Spinal cord (tissue), 10 donors: ENCODE data around the gene COPE. TPM values are rescaled to one million over a fixed set of nuclear protein-coding genes. Genes with fewer than 3 reads are reported as not detected.

Source experiments
- DNase-seq, 6 donors: peaks; one replicate each; pipeline versions ENCODE4 v3.0.0 to v3.0.0-alpha.2; 2013 to 2015; ENCODE audit warnings: low spot score in 6 of 6, low read depth in 4 of 6
- H3K27ac ChIP-seq: one replicate; pipeline ENCODE4 v1.5.1; 2013; ENCODE audit warnings: low read depth, low read length, control low read depth
- H3K27me3 ChIP-seq: one replicate; pipeline ENCODE4 v1.6.1; 2013; ENCODE audit warnings: low read length; ENCODE audit not compliant: control insufficient read depth, insufficient read depth
- H3K36me3 ChIP-seq: one replicate; pipeline ENCODE4 v1.6.1; 2013; ENCODE audit warnings: low read length; ENCODE audit not compliant: control insufficient read depth, insufficient read depth
- H3K4me1 ChIP-seq: one replicate; pipeline ENCODE4 v1.6.1; 2013; ENCODE audit warnings: low read length; ENCODE audit not compliant: control insufficient read depth, insufficient read depth
- H3K4me3 ChIP-seq: one replicate; pipeline ENCODE4 v1.5.1; 2013; ENCODE audit warnings: low read depth, low read length, control low read depth
- H3K9me3 ChIP-seq: one replicate; pipeline ENCODE4 v1.6.1; 2013; ENCODE audit warnings: low read length; ENCODE audit not compliant: control insufficient read depth, insufficient read depth
- WGBS: methylation state at CpG from one replicate; pipeline ENCODE4 v1.1.5; 2013; ENCODE audit warnings: missing lambda C conversion rate; ENCODE audit not compliant: insufficient coverage; 5-methylcytosine and 5-hydroxymethylcytosine counted together
- long read RNA-seq, 4 donors: transcript quantifications; one replicate each; lab custom pipeline, GENCODE V29; 2026
- polyA plus RNA-seq, 2 donors: library from polyadenylated mRNA; unstranded; fragments of 120-200 nt; gene quantifications; one replicate each; pipeline ENCODE4 v1.2.1, GENCODE V29; 2013; ENCODE audit not compliant: insufficient read length in 2 of 2
- total RNA-seq, 2 donors: library from RNA; depleted of rRNA in 1 of 2; stranded (reverse); fragments of 120-200 nt in 1 of 2; fragments of >200 nt in 1 of 2; gene quantifications; one replicate each; pipeline versions ENCODE4 v1.2.3 to v1.2.4, GENCODE V29; 2013 to 2014
- donor health status: healthy.

Gene COPE
- total RNA-seq (100 to 1,000 TPM in 1 of 2 donors, 10 to 100 TPM in 1; 77.2 to 181 TPM), polyA plus RNA-seq (100 to 1,000 TPM; 174 to 188 TPM)
- long read RNA-seq, donor 1, transcript COPE-201 (10 exons, 1,141 nt): major isoform, 121 of 129 reads
- long read RNA-seq, donor 1, partial matches to known transcripts: 5 of 129 reads
- long read RNA-seq, donor 1, other reads (novel, unspliced or antisense): 0 of 129 reads
- long read RNA-seq, donor 2, transcript COPE-201 (10 exons, 1,141 nt): major isoform, 37 of 52 reads
- long read RNA-seq, donor 2, partial matches to known transcripts: 14 of 52 reads
- long read RNA-seq, donor 2, other reads (novel, unspliced or antisense): 0 of 52 reads
- long read RNA-seq, donor 3, transcript COPE-201 (10 exons, 1,141 nt): major isoform, 50 of 52 reads
- long read RNA-seq, donor 3, partial matches to known transcripts: 0 of 52 reads
- long read RNA-seq, donor 3, other reads (novel, unspliced or antisense): 0 of 52 reads
- long read RNA-seq, donor 4, transcript COPE-201 (10 exons, 1,141 nt): major isoform, 92 of 121 reads
- long read RNA-seq, donor 4, partial matches to known transcripts: 28 of 121 reads
- long read RNA-seq, donor 4, other reads (novel, unspliced or antisense): 0 of 121 reads

GRCh38 chr19:18919086-18919899 is at the start of gene COPE, which contains the start of gene DDX49:
TSS of gene COPE (minus strand) at chr19:18919387. CDS start at chr19:18919348, 39 bp downstream.
TSS of gene DDX49 (plus strand) at chr19:18919715. CDS start at chr19:18919742, 27 bp downstream.
- Histone ChIP-seq H3K4me3 (peak within 1 kb of the TSS; percentile 94), H3K27me3 (no peaks in the 10 kb centered on the region), H3K36me3 (peaks cover 50% of the 10 kb centered on the region), H3K27ac (peak within 1 kb of the TSS; percentile 88), H3K9me3 (no peaks in the 10 kb centered on the region), H3K4me1 (peaks cover 40% of the 10 kb centered on the region)
- DNase-seq: peak; percentile 98 to 100 (median 100)
- WGBS: 0% methylated on average over 72 of the region's 72 CpGs

- H3K27ac ChIP-seq: peak overlapping the region; percentile 64
- no peak overlapping the region for H3K4me3 ChIP-seq
- no peaks in the 10 kb centered on the region for H3K9me3 ChIP-seq
- DNase-seq: peak in 1 of 6 donors; percentile 23
- H3K4me1 ChIP-seq: peaks cover 4% of the 10 kb centered on the region
- H3K27me3 ChIP-seq: peaks cover 2% of the 10 kb centered on the region
- WGBS: 46% methylated on average over 6 of the region's 11 CpGs
- H3K36me3 ChIP-seq: no peaks in the 10 kb centered on the region
Measured at GRCh38 chr19:18967358-18968146, 48.4 kb upstream of the COPE start.

- Histone ChIP-seq H3K27ac (no peak overlapping the region), H3K36me3 (no peaks in the 10 kb centered on the region), H3K4me3 (no peak overlapping the region), H3K27me3 (peaks cover 6% of the 10 kb centered on the region), H3K9me3 (no peaks in the 10 kb centered on the region), H3K4me1 (peaks cover 11% of the 10 kb centered on the region)
- 55% methylated on average over 4 of the region's 4 CpGs for WGBS
- no peak for DNase-seq
Measured at GRCh38 chr19:18966307-18966706, 47.1 kb upstream of the COPE start.

GRCh38 chr19:18964121-18964520 is 44.9 kb upstream of the COPE start:
- Histone ChIP-seq H3K36me3 (no peaks in the 10 kb centered on the region), H3K4me3 (no peak overlapping the region), H3K27ac (no peak overlapping the region), H3K4me1 (peaks cover 11% of the 10 kb centered on the region), H3K9me3 (no peaks in the 10 kb centered on the region), H3K27me3 (peaks cover 6% of the 10 kb centered on the region)
- WGBS: 83% methylated on average over 3 of the region's 9 CpGs
- DNase-seq: no peak

- Histone ChIP-seq H3K9me3 (no peaks in the 10 kb centered on the region), H3K36me3 (no peaks in the 10 kb centered on the region), H3K27ac (no peak overlapping the region), H3K4me1 (peaks cover 7% of the 10 kb centered on the region), H3K27me3 (peaks cover 6% of the 10 kb centered on the region), H3K4me3 (no peak overlapping the region)
- peak in 1 of 6 donors; percentile 34 for DNase-seq
- 16% methylated on average over 23 of the region's 26 CpGs for WGBS
Measured at GRCh38 chr19:18961767-18962620, 42.8 kb upstream of the COPE start.

- H3K36me3 ChIP-seq: no peaks in the 10 kb centered on the region
- no peaks in the 10 kb centered on the region for H3K9me3 ChIP-seq
- peaks cover 6% of the 10 kb centered on the region for H3K27me3 ChIP-seq
- peaks cover 7% of the 10 kb centered on the region for H3K4me1 ChIP-seq
- H3K27ac ChIP-seq: no peak overlapping the region
- no peak for DNase-seq
- 96% methylated on average over 4 of the region's 4 CpGs for WGBS
- no peak overlapping the region for H3K4me3 ChIP-seq
Measured at GRCh38 chr19:18960370-18960769, 41.2 kb upstream of the COPE start.

- Histone ChIP-seq H3K27me3 (no peaks in the 10 kb centered on the region), H3K9me3 (no peaks in the 10 kb centered on the region)
- WGBS: 95% methylated on average over 2 of the region's 2 CpGs
Measured at GRCh38 chr19:18955042-18955441, 35.9 kb upstream of the COPE start.

GRCh38 chr19:18954094-18954493 is 34.9 kb upstream of the COPE start:
- DNase-seq: no peak
- Histone ChIP-seq H3K4me1 (no peaks in the 10 kb centered on the region), H3K36me3 (no peaks in the 10 kb centered on the region), H3K27me3 (no peaks in the 10 kb centered on the region), H3K9me3 (no peaks in the 10 kb centered on the region), H3K27ac (no peak overlapping the region), H3K4me3 (no peak overlapping the region)
- 82% methylated on average over 3 of the region's 3 CpGs for WGBS

More at GRCh38 chr19:18955042-18955441, 35.9 kb upstream of the COPE start:
- Histone ChIP-seq H3K4me3 (no peak overlapping the region), H3K36me3 (no peaks in the 10 kb centered on the region), H3K4me1 (no peaks in the 10 kb centered on the region), H3K27ac (no peak overlapping the region)
- no peak for DNase-seq
